ENCODE results near the gene DIPK1A.

Gene DIPK1A

GRCh38 chr1:92883297-92883696 is 78.0 kb downstream of the DIPK1A start:
- peak; percentile 18 for FAIRE-seq
- no peak for DNase-seq (ENCODE audit: extremely low spot score, insufficient read length, low read depth)

GRCh38 chr1:92882819-92883218 is 78.4 kb downstream of the DIPK1A start:
- DNase-seq (ENCODE audit: extremely low spot score, insufficient read length, low read depth): no peak
- FAIRE-seq: peak; percentile 63

- FAIRE-seq (no peak), DNase-seq (ENCODE audit: extremely low spot score, insufficient read length, low read depth) (no peak)
Measured at GRCh38 chr1:92881391-92881790, 79.9 kb downstream of the DIPK1A start.

- DNase-seq (ENCODE audit: extremely low spot score, insufficient read length, low read depth): no peak
- peak; percentile 15 for FAIRE-seq
Measured at GRCh38 chr1:92879316-92879968, 81.8 kb downstream of the DIPK1A start.

- peak; percentile 78 for FAIRE-seq
Measured at GRCh38 chr1:92877792-92878191, 83.5 kb downstream of the DIPK1A start.

GRCh38 chr1:92877081-92877711 is 84.1 kb downstream of the DIPK1A start:
- no peak for DNase-seq (ENCODE audit: extremely low spot score, insufficient read length, low read depth)
- FAIRE-seq: peak; percentile 54

More at GRCh38 chr1:92877792-92878191, 83.5 kb downstream of the DIPK1A start:
- no peak for DNase-seq (ENCODE audit: extremely low spot score, insufficient read length, low read depth)

GRCh38 chr1:92876351-92876750 is 84.9 kb downstream of the DIPK1A start:
- DNase-seq (ENCODE audit: extremely low spot score, insufficient read length, low read depth): no peak

GRCh38 chr1:92874987-92875386 is 86.3 kb downstream of the DIPK1A start:
- no peak for DNase-seq (ENCODE audit: extremely low spot score, insufficient read length, low read depth)
- no peak for FAIRE-seq

More at GRCh38 chr1:92876351-92876750, 84.9 kb downstream of the DIPK1A start:
- FAIRE-seq: no peak

- FAIRE-seq (no peak), DNase-seq (ENCODE audit: extremely low spot score, insufficient read length, low read depth) (no peak)
Measured at GRCh38 chr1:92872719-92873118, 88.5 kb downstream of the DIPK1A start.

GRCh38 chr1:92870591-92870990 is 90.7 kb downstream of the DIPK1A start:
- DNase-seq (ENCODE audit: extremely low spot score, insufficient read length, low read depth): no peak
- FAIRE-seq: no peak

GRCh38 chr1:92864131-92864530 is 97.1 kb downstream of the DIPK1A start:
- FAIRE-seq: no peak
- no peak for DNase-seq (ENCODE audit: extremely low spot score, insufficient read length, low read depth)

- DNase-seq (ENCODE audit: extremely low spot score, insufficient read length, low read depth) (no peak), FAIRE-seq (no peak)
Measured at GRCh38 chr1:92862605-92863004, 98.7 kb downstream of the DIPK1A start.

GRCh38 chr1:92859400-92860039 is 101.7 kb downstream of the DIPK1A start:
- FAIRE-seq (no peak), DNase-seq (ENCODE audit: extremely low spot score, insufficient read length, low read depth) (no peak)

- FAIRE-seq (peak; percentile 97), DNase-seq (ENCODE audit: extremely low spot score, insufficient read length, low read depth) (peak; percentile 42)
Measured at GRCh38 chr1:92858564-92859399, 102.5 kb downstream of the DIPK1A start.

- FAIRE-seq: no peak
- DNase-seq (ENCODE audit: extremely low spot score, insufficient read length, low read depth): no peak
Measured at GRCh38 chr1:92857817-92858216, 103.4 kb downstream of the DIPK1A start.

GRCh38 chr1:92855236-92855635 is 106.0 kb downstream of the DIPK1A start:
- FAIRE-seq (no peak), DNase-seq (ENCODE audit: extremely low spot score, insufficient read length, low read depth) (no peak)

GRCh38 chr1:92854101-92854785 is 107.0 kb downstream of the DIPK1A start:
- DNase-seq (ENCODE audit: extremely low spot score, insufficient read length, low read depth) (no peak), FAIRE-seq (no peak)

- FAIRE-seq: peak; percentile 12
- DNase-seq (ENCODE audit: extremely low spot score, insufficient read length, low read depth): no peak
Measured at GRCh38 chr1:92853299-92853698, 108.0 kb downstream of the DIPK1A start.

GRCh38 chr1:92851729-92852128 is 109.5 kb downstream of the DIPK1A start:
- no peak for FAIRE-seq

GRCh38 chr1:92850019-92850418 is 111.2 kb downstream of the DIPK1A start:
- no peak for FAIRE-seq
- DNase-seq (ENCODE audit: extremely low spot score, insufficient read length, low read depth): no peak

More at GRCh38 chr1:92851729-92852128, 109.5 kb downstream of the DIPK1A start:
- DNase-seq (ENCODE audit: extremely low spot score, insufficient read length, low read depth): no peak
